GM19324 (cell line): ENCODE measurements around the gene MLLT3.
A peak's percentile ranks its signal among the peaks of the same experiment; 100 is the strongest.

Experiments
- ATAC-seq: cut with Tn5 transposase; IDR thresholded peaks from one replicate; pipeline ENCODE4 v1.9.1; 2021; ENCODE audit warnings: mild to moderate bottlenecking, moderate library complexity; ENCODE audit not compliant: unreplicated experiment, low FRiP score

MLLT3 gene

GRCh38 chr9:20630241-20630943 lies 8.1 kb upstream of the MLLT3 start:
- ATAC-seq, result no peak

GRCh38 chr9:20625003-20625349 lies 2.7 kb upstream of the MLLT3 start:
- ATAC-seq, result no peak

GRCh38 chr9:20624201-20625002 lies 2.1 kb upstream of the MLLT3 start:
- ATAC-seq, result no peak

GRCh38 chr9:20623748-20624124 lies 1.4 kb upstream of the MLLT3 start:
- ATAC-seq, result no peak

- peak; percentile 0 for ATAC-seq
Observed at GRCh38 chr9:20623021-20623747, 885 bp upstream of the MLLT3 start.

GRCh38 chr9:20621471-20622329 lies 599 bp downstream of the MLLT3 start:
- ATAC-seq, result peak; percentile 10

- ATAC-seq, result no peak
Observed at GRCh38 chr9:20620650-20621470, 1.4 kb downstream of the MLLT3 start.

- no peak for ATAC-seq
Observed at GRCh38 chr9:20619487-20620200, 2.7 kb downstream of the MLLT3 start.

- ATAC-seq, result no peak
Observed at GRCh38 chr9:20618361-20618802, 3.9 kb downstream of the MLLT3 start.

- ATAC-seq, result no peak
Observed at GRCh38 chr9:20616808-20617207, 5.5 kb downstream of the MLLT3 start.

- no peak for ATAC-seq
Observed at GRCh38 chr9:20614602-20615216, 7.6 kb downstream of the MLLT3 start.

- ATAC-seq, result no peak
Observed at GRCh38 chr9:20611691-20612287, 10.5 kb downstream of the MLLT3 start.

- ATAC-seq, result no peak
Observed at GRCh38 chr9:20610591-20610990, 11.7 kb downstream of the MLLT3 start.

GRCh38 chr9:20608582-20608981 lies 13.7 kb downstream of the MLLT3 start:
- ATAC-seq, result no peak

GRCh38 chr9:20606652-20607051 lies 15.6 kb downstream of the MLLT3 start:
- ATAC-seq, result no peak

- peak; percentile 74 for ATAC-seq
Observed at GRCh38 chr9:20604562-20604961, 17.7 kb downstream of the MLLT3 start.

- no peak for ATAC-seq
Observed at GRCh38 chr9:20603524-20604268, 18.6 kb downstream of the MLLT3 start.
